HepG2 (cell line): ENCODE data around the gene CD44.

Experiments used
- MIXL1 ChIP-seq: IDR thresholded peaks from 2 replicates; pipeline ENCODE4 v1.6.1; 2016
- NFIC ChIP-seq: IDR thresholded peaks from 2 replicates; pipeline ENCODE4 v1.6.1; 2012; ENCODE audit warnings: mild to moderate bottlenecking, low read length, inconsistent platforms
- POLR2AphosphoS5 ChIP-seq: IDR thresholded peaks from 2 replicates; pipeline ENCODE4 v1.6.1; 2012; ENCODE audit warnings: low read depth, low read length
- RNF2 ChIP-seq: fragments of 450-650 bp; conservative IDR thresholded peaks from 2 replicates; pipeline ENCODE4 v1.6.1; 2016; ENCODE audit warnings: low read depth
- SIN3A ChIP-seq: IDR thresholded peaks from 2 replicates; pipeline ENCODE4 v1.6.1; 2011; ENCODE audit warnings: low read depth, mild to moderate bottlenecking, control low read depth, low read length, borderline replicate concordance
- SP1 ChIP-seq, 2 experiments: fragments of 450-650 bp in 1 of 2; sonication (generic) in 1 of 2; formaldehyde crosslinking in 1 of 2; IDR thresholded peaks; 2 replicates each; pipeline versions ENCODE4 v1.4.0 to v1.6.1; 2016 to 2020; ENCODE audit warnings: missing genetic modification reagents in 1 of 2
- TGIF2 ChIP-seq: IDR thresholded peaks from 2 replicates; pipeline ENCODE4 v1.6.1; 2016; ENCODE audit warnings: control low read depth, missing compliant biosample characterization
- ZNF430 ChIP-seq: sonication (generic); formaldehyde crosslinking; IDR thresholded peaks from 2 replicates; pipeline ENCODE4 v1.9.0; 2021; ENCODE audit warnings: mild to moderate bottlenecking, missing genetic modification reagents
- ZNF761 ChIP-seq: sonication (generic); formaldehyde crosslinking; conservative IDR thresholded peaks from 2 replicates; pipeline ENCODE4 v1.4.0; 2020; ENCODE audit warnings: mild to moderate bottlenecking, missing genetic modification reagents
- TF ChIP-seq, protein P1 (sequence below): sonication (generic); formaldehyde crosslinking; IDR thresholded peaks from 2 replicates; pipeline ENCODE4 v1.8.1; 2023; ENCODE audit warnings: mild to moderate bottlenecking, inconsistent platforms, moderate library complexity, missing genetic modification reagents, borderline replicate concordance
- TF ChIP-seq, protein P2 (sequence below): sonication (generic); formaldehyde crosslinking; conservative IDR thresholded peaks from 2 replicates; pipeline ENCODE4 v1.4.0; 2020; ENCODE audit warnings: mild to moderate bottlenecking, missing genetic modification reagents, moderate library complexity
- TF ChIP-seq, protein P3 (sequence below): sonication (generic); formaldehyde crosslinking; IDR thresholded peaks from 2 replicates; pipeline ENCODE4 v1.4.0; 2020; ENCODE audit warnings: missing genetic modification reagents
- TF ChIP-seq, protein P4 (sequence below): sonication (generic); formaldehyde crosslinking; IDR thresholded peaks from 2 replicates; pipeline ENCODE4 v1.9.0; 2021; ENCODE audit warnings: missing genetic modification reagents, borderline replicate concordance

DNA sequence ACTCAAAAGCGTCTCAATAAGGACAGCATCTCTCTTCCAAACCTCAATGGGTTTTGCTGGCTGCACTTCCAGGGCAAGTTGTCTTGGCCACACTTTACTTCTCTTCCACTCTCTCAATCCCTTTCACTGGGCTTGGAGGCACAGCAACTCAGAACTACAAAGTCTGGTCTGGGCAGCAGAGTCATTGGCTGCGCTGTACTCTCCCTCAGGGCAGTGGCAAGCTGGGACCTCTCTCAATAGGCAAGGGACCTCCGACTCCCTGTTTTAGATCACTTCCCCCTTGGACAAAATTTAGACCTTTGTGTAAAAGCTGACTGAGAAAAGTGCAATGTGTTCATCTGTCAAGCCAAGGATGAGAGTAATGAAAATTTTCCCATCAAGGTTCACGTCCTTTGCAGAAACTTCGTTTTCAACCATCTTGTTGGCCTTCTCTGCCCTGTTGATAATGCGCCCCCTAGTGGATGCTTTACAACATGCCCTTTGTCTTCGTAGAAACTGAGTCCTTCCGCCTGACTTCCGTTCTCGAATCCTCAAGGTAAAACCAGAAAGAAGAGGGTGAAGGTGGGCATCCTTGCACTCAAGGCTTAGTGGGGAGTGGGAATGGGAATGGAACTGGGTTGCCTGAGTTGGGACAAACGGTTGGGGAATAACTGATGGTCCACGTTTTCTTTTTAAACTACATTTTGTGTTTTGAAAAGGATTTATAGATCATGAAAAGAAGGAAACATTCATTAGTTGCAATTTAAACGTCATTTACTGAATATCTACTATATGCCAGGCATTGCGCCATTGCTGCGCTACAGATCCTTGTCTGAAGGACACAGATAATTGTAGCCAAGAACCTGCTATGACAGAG, 99.1 kb downstream of the CD44 start:
- no peak for TF ChIP-seq MIXL1 (CRISPR knock-in tag)
- TF ChIP-seq TGIF2 (CRISPR knock-in tag): no peak
- TF ChIP-seq SP1 (IDR thresholded peaks at IDR 0.05): no peak
- TF ChIP-seq SP1 (CRISPR knock-in tag; IDR thresholded peaks at IDR 0.05): no peak
- TF ChIP-seq, protein P1, sequence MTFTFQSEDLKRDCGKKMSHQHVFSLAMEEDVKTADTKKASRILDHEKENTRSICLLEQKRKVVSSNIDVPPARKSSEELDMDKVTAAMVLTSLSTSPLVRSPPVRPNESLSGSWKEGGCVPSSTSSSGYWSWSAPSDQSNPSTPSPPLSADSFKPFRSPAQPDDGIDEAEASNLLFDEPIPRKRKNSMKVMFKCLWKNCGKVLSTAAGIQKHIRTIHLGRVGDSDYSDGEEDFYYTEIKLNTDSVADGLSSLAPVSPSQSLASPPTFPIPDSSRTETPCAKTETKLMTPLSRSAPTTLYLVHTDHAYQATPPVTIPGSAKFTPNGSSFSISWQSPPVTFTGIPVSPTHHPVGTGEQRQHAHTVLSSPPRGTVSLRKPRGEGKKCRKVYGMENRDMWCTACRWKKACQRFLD (CRISPR knock-in tag): no peak
- TF ChIP-seq ZNF761 (CRISPR knock-in tag): no peak
- TF ChIP-seq NFIC: no peak
- no peak for TF ChIP-seq POLR2AphosphoS5
- TF ChIP-seq, protein P2, sequence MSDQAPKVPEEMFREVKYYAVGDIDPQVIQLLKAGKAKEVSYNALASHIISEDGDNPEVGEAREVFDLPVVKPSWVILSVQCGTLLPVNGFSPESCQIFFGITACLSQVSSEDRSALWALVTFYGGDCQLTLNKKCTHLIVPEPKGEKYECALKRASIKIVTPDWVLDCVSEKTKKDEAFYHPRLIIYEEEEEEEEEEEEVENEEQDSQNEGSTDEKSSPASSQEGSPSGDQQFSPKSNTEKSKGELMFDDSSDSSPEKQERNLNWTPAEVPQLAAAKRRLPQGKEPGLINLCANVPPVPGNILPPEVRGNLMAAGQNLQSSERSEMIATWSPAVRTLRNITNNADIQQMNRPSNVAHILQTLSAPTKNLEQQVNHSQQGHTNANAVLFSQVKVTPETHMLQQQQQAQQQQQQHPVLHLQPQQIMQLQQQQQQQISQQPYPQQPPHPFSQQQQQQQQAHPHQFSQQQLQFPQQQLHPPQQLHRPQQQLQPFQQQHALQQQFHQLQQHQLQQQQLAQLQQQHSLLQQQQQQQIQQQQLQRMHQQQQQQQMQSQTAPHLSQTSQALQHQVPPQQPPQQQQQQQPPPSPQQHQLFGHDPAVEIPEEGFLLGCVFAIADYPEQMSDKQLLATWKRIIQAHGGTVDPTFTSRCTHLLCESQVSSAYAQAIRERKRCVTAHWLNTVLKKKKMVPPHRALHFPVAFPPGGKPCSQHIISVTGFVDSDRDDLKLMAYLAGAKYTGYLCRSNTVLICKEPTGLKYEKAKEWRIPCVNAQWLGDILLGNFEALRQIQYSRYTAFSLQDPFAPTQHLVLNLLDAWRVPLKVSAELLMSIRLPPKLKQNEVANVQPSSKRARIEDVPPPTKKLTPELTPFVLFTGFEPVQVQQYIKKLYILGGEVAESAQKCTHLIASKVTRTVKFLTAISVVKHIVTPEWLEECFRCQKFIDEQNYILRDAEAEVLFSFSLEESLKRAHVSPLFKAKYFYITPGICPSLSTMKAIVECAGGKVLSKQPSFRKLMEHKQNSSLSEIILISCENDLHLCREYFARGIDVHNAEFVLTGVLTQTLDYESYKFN (CRISPR knock-in tag): no peak
- TF ChIP-seq, protein P3, sequence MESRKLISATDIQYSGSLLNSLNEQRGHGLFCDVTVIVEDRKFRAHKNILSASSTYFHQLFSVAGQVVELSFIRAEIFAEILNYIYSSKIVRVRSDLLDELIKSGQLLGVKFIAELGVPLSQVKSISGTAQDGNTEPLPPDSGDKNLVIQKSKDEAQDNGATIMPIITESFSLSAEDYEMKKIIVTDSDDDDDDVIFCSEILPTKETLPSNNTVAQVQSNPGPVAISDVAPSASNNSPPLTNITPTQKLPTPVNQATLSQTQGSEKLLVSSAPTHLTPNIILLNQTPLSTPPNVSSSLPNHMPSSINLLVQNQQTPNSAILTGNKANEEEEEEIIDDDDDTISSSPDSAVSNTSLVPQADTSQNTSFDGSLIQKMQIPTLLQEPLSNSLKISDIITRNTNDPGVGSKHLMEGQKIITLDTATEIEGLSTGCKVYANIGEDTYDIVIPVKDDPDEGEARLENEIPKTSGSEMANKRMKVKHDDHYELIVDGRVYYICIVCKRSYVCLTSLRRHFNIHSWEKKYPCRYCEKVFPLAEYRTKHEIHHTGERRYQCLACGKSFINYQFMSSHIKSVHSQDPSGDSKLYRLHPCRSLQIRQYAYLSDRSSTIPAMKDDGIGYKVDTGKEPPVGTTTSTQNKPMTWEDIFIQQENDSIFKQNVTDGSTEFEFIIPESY (CRISPR knock-in tag): no peak
- TF ChIP-seq SIN3A: no peak
- TF ChIP-seq, protein P4, sequence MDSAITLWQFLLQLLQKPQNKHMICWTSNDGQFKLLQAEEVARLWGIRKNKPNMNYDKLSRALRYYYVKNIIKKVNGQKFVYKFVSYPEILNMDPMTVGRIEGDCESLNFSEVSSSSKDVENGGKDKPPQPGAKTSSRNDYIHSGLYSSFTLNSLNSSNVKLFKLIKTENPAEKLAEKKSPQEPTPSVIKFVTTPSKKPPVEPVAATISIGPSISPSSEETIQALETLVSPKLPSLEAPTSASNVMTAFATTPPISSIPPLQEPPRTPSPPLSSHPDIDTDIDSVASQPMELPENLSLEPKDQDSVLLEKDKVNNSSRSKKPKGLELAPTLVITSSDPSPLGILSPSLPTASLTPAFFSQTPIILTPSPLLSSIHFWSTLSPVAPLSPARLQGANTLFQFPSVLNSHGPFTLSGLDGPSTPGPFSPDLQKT (CRISPR knock-in tag): no peak
- no peak for TF ChIP-seq RNF2
- TF ChIP-seq ZNF430 (CRISPR knock-in tag): no peak
